K562 (cell line): Measurements from ENCODE around the gene OMP. TPM values are rescaled to one million over a fixed set of nuclear protein-coding genes. Genes with fewer than 3 reads are reported as not detected.

Source experiments
- ATAC-seq: fragments of 200-7000 bp; cut with Tn5 transposase; 3 replicates; pipeline ENCODE4 v1.9.1; 2020; ENCODE audit warnings: moderate library complexity
- BruUV-seq: library from RNA; stranded (reverse); fragments of 400-500 nt; replicated peaks from 2 replicates; lab custom pipeline; 2021; lab: Mats Ljungman, UMichigan
- CTCF ChIA-PET: fragments of 300-600 bp; formaldehyde crosslinking; extraction: SDS; loops from one replicate; lab custom pipeline; 2021; ENCODE audit warnings: low intra/inter-chr PET ratio; lab: Yijun Ruan, JAX
- POLR2A ChIA-PET: fragments of 300-600, 350-650 bp; sonication (Branson Sonifier 250); formaldehyde crosslinking; extraction: SDS; loops from one replicate; lab custom pipeline; 2021; ENCODE audit warnings: antibody characterized with exemption, inconsistent platforms; lab: Yijun Ruan, JAX
- DNase-seq, 4 experiments: peaks; one replicate each; pipeline versions ENCODE4 v3.0.0 to v3.0.0-alpha.2; 2011 to 2018; ENCODE audit warnings: low spot score in 3 of 4, mixed read lengths in 3 of 4; ENCODE audit errors: extremely low read depth in 1 of 4
- FAIRE-seq: peaks from 2 replicates; lab custom pipeline; 2011; peaks lifted over from hg19 to GRCh38; lab: Jason Lieb, UNC
- H2AFZ ChIP-seq: 2 replicates; pipeline ENCODE4 v1.6.0; 2011; ENCODE audit warnings: low read depth, low read length, control low read depth, inconsistent platforms
- H3K27ac ChIP-seq: fragments of 200-600 bp; 3 replicates; pipeline ENCODE4 v1.8.0; 2011; ENCODE audit warnings: low read depth, mild to moderate bottlenecking, control low read depth, inconsistent platforms, low read length, moderate library complexity, mixed read lengths; ENCODE audit errors: extremely low read depth
- H3K27me3 ChIP-seq, 2 experiments: fragments of 300-600 bp in 1 of 2; 2 replicates in 1 of 2; 3 replicates in 1 of 2; pipeline versions ENCODE4 v1.6.0 to v1.8.0; 2011; ENCODE audit warnings: inconsistent platforms in 2 of 2, low read length in 2 of 2, mild to moderate bottlenecking in 1 of 2, mixed read lengths in 1 of 2, moderate library complexity in 1 of 2; ENCODE audit not compliant: control insufficient read depth in 2 of 2, insufficient read depth in 2 of 2
- H3K36me3 ChIP-seq: fragments of 300-600 bp; 3 replicates; pipeline ENCODE4 v1.8.0; 2011; ENCODE audit warnings: mild to moderate bottlenecking, low read length, inconsistent platforms; ENCODE audit not compliant: control insufficient read depth, insufficient read depth
- H3K4me1 ChIP-seq, 2 experiments: fragments of 200-600 bp in 1 of 2; replicated peaks in 1 of 2; 2 replicates in 1 of 2; 3 replicates in 1 of 2; pipeline versions ENCODE4 v1.5.1 to v1.8.0; 2011; ENCODE audit warnings: inconsistent platforms in 2 of 2, low read length in 2 of 2, mild to moderate bottlenecking in 1 of 2, mixed read lengths in 1 of 2, moderate library complexity in 1 of 2; ENCODE audit not compliant: control insufficient read depth in 2 of 2, insufficient read depth in 2 of 2
- H3K4me2 ChIP-seq: 2 replicates; pipeline ENCODE4 v1.6.1; 2011; ENCODE audit warnings: low read length, control low read depth, inconsistent platforms, mixed read lengths; ENCODE audit not compliant: insufficient read depth
- H3K4me3 ChIP-seq: fragments of 200-600 bp; sonication (generic), shearing (Covaris generic); 2 replicates; pipeline ENCODE4 v1.5.1; 2016; ENCODE audit warnings: control low read depth, inconsistent platforms
- H3K79me2 ChIP-seq: fragments of 200-600 bp; 3 replicates; pipeline ENCODE4 v1.8.0; 2011; ENCODE audit warnings: low read length, inconsistent platforms; ENCODE audit not compliant: control insufficient read depth, insufficient read depth
- H3K9ac ChIP-seq, 2 experiments: 2 replicates each; pipeline versions ENCODE4 v1.6.0 to v1.6.1; 2011; ENCODE audit warnings: low read depth in 2 of 2, low read length in 2 of 2, control low read depth in 1 of 2, inconsistent platforms in 1 of 2, mild to moderate bottlenecking in 1 of 2, mixed read lengths in 1 of 2; ENCODE audit not compliant: insufficient read depth in 1 of 2
- H3K9me1 ChIP-seq: one replicate; pipeline ENCODE4 v1.6.0; 2011; ENCODE audit warnings: inconsistent platforms, mild to moderate bottlenecking, low read length, moderate library complexity; ENCODE audit not compliant: control insufficient read depth, insufficient read depth
- H3K9me3 ChIP-seq: replicated peaks from 2 replicates; pipeline ENCODE4 v1.5.1; 2011; ENCODE audit warnings: low read depth, low read length, inconsistent platforms; ENCODE audit not compliant: control insufficient read depth, insufficient read depth
- H4K20me1 ChIP-seq: replicated peaks from 2 replicates; pipeline ENCODE4 v1.6.1; 2011; ENCODE audit warnings: low read length, inconsistent platforms, mixed read lengths; ENCODE audit not compliant: control insufficient read depth, insufficient read depth
- BRD9 ChIP-seq: fragments of 450-650 bp; IDR thresholded peaks from 2 replicates; pipeline ENCODE4 v1.6.1; 2018; ENCODE audit warnings: low read depth; ENCODE audit not compliant: partially characterized antibody
- GATAD2A ChIP-seq: fragments of 450-650 bp; IDR thresholded peaks from 2 replicates; pipeline ENCODE4 v1.6.1; 2017
- MCM2 ChIP-seq: fragments of 450-650 bp; IDR thresholded peaks from 2 replicates; pipeline ENCODE4 v1.6.1; 2017; ENCODE audit warnings: low read depth, mild to moderate bottlenecking
- MCM5 ChIP-seq: fragments of 450-650 bp; IDR thresholded peaks from 2 replicates; pipeline ENCODE4 v1.6.1; 2016; ENCODE audit warnings: low read depth
- NCOA2 ChIP-seq, 2 experiments: fragments of 450-650 bp; IDR thresholded peaks; 2 replicates each; pipeline ENCODE4 v1.6.1; 2018; ENCODE audit warnings: mild to moderate bottlenecking in 2 of 2, moderate library complexity in 1 of 2; ENCODE audit not compliant: partially characterized antibody in 2 of 2
- PHF8 ChIP-seq: fragments of 200-600 bp; sonication (generic); IDR thresholded peaks from 2 replicates; pipeline ENCODE4 v1.6.1; 2012; ENCODE audit warnings: mixed run types, mild to moderate bottlenecking, inconsistent platforms, low read length, moderate library complexity, borderline replicate concordance
- PTRF ChIP-seq: fragments of 450-650 bp; IDR thresholded peaks from 2 replicates; pipeline ENCODE4 v1.6.1; 2016; ENCODE audit warnings: mild to moderate bottlenecking, missing genetic modification characterization, missing compliant biosample characterization
- RHOXF2B ChIP-seq: fragments of 250-450 bp; sonication (Bioruptor Pico); conservative IDR thresholded peaks from 2 replicates; pipeline ENCODE4 v1.5.1; 2021
- SMAD4 ChIP-seq: fragments of 250-450 bp; sonication (Bioruptor Pico); conservative IDR thresholded peaks from 2 replicates; pipeline ENCODE4 v1.8.0; 2021; ENCODE audit warnings: inconsistent platforms, mild to moderate bottlenecking, moderate library complexity
- SUPT5H ChIP-seq: fragments of 450-650 bp; IDR thresholded peaks from 2 replicates; pipeline ENCODE4 v1.6.1; 2016
- TAF1 ChIP-seq: IDR thresholded peaks from 2 replicates; pipeline ENCODE4 v1.6.1; 2011; ENCODE audit warnings: mild to moderate bottlenecking, low read length, moderate library complexity; ENCODE audit not compliant: insufficient read depth, control insufficient read depth, severe bottlenecking; ENCODE audit errors: extremely low read depth
- TCF7 ChIP-seq: sonication (generic); IDR thresholded peaks from 2 replicates; pipeline ENCODE4 v1.6.1; 2016; ENCODE audit warnings: antibody characterized with exemption, borderline replicate concordance
- ZNF3 ChIP-seq: fragments of 250-450 bp; sonication (Bioruptor Pico); IDR thresholded peaks from 2 replicates; pipeline ENCODE4 v1.5.0; 2021; ENCODE audit warnings: mild to moderate bottlenecking, moderate library complexity
- WGBS: fragments of 100-300 bp; shearing (Covaris generic); methylation state at CpG from one replicate; pipeline ENCODE4 v1.1.6; 2016; ENCODE audit warnings: low coverage, mixed read lengths; ENCODE audit not compliant: insufficient coverage; ENCODE audit errors: missing lambda C conversion rate; 5-methylcytosine and 5-hydroxymethylcytosine counted together
- in situ Hi-C: fragments of 300-500 bp; cut with MboI; formaldehyde crosslinking; loops from 4 replicates; pipeline ENCODE4 v1.15.0; 2018; ENCODE audit warnings: inconsistent platforms, mixed read lengths
- intact Hi-C: fragments of 100-400 bp; cut with micrococcal nuclease; formaldehyde crosslinking; loops from 2 replicates; pipeline ENCODE4 v1.14.2; 2022
- polyA plus RNA-seq, 8 experiments: library from polyadenylated mRNA; depleted of rRNA in 4 of 8; stranded (reverse) in 5 of 8; unstranded in 3 of 8; fragments of >200 nt; fragmentation: Nextera tagmentation in 2 of 8; fragmentation: Illumina TruSeq in 1 of 8; extraction: Ambion mirVana in 2 of 8; extraction: Trizol in 1 of 8; gene quantifications; 2 replicates each; pipeline versions ENCODE4 v1.2.1 to v1.2.3, GENCODE V29; 2011 to 2014; ENCODE audit warnings: inconsistent platforms in 1 of 8, missing spikeins in 1 of 8
- total RNA-seq, 7 experiments: library from RNA; depleted of rRNA in 6 of 7; stranded (reverse); fragments of >200 nt in 6 of 7; fragmentation: Illumina TruSeq in 2 of 7; extraction: Trizol in 2 of 7; gene quantifications; 2 replicates each; pipeline versions ENCODE4 v1.2.1 to v1.2.3, GENCODE V29; 2011 to 2021; ENCODE audit warnings: low replicate concordance in 1 of 7
- TF ChIP-seq, protein P1 (sequence below): sonication (generic); formaldehyde crosslinking; IDR thresholded peaks from 2 replicates; pipeline ENCODE4 v1.8.0; 2022; ENCODE audit warnings: mild to moderate bottlenecking, missing genetic modification reagents
- TF ChIP-seq, protein P2 (sequence below): fragments of 250-450 bp; sonication (Bioruptor Pico); IDR thresholded peaks from 2 replicates; pipeline ENCODE4 v1.6.1; 2021; ENCODE audit warnings: mild to moderate bottlenecking

OMP gene
- total and polyA plus RNA-seq, 9 of the 15 experiments (the other 6 are each of a cell fraction or from before 2014, with no cell fraction given), result not detected

DNA sequence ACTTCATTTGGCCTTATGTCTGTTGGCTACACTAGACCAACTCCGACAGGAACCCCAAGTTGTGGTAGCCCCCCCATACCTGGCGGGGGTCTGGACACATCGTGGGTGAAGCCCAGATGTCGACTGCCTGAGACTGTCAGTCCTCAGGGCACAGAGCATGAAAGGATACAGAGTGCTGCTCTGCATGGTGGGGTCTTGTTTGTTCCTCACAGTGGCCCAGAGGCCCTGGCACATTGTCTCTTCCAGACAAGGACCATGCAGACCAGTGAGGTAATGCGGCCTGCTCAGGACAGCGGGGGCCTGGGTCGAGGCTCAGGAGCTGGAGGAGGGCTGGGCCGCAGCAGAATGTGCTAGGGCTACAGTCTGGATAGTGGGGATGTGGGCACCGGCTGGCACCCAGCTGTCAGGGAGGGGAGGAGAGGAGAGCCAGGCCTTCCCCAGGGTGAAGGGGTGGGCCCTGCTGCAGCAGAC is 21.2 kb upstream of the OMP start:
- Histone ChIP-seq H3K27me3 (peaks cover 0 to 16% of the 10 kb centered on the region in 2 experiments; a peak in 2 of 5 replicates), H3K4me1 (peaks cover 0 to 9% of the 10 kb centered on the region in 2 experiments; a peak in 2 of 5 replicates), H2AFZ (no peak overlapping the region), H4K20me1 (no peaks in the 10 kb centered on the region), H3K4me2 (no peak overlapping the region), H3K27ac (no peak overlapping the region), H3K9me3 (no peaks in the 10 kb centered on the region), H3K9ac (peak overlapping the region in 1 of 2 experiments; percentile 20; a peak in 1 of 4 replicates), H3K79me2 (no peaks in the 10 kb centered on the region), H3K4me3 (no peak overlapping the region), H3K9me1 (no peaks in the 10 kb centered on the region), H3K36me3 (no peaks in the 10 kb centered on the region)
- TF ChIP-seq RHOXF2B (CRISPR knock-in tag) (no peak), MCM2 (no peak), NCOA2 (IDR thresholded peaks at IDR 0.05; ENCODE audit: partially characterized antibody in 2 of 2) (no peak), BRD9 (no peak), TCF7 (no peak), SMAD4 (CRISPR knock-in tag) (no peak), GATAD2A (no peak), PTRF (tag) (no peak), ZNF3 (no peak), PHF8 (no peak), SUPT5H (no peak), TAF1 (no peak), MCM5 (no peak)
- TF ChIP-seq, protein P1, sequence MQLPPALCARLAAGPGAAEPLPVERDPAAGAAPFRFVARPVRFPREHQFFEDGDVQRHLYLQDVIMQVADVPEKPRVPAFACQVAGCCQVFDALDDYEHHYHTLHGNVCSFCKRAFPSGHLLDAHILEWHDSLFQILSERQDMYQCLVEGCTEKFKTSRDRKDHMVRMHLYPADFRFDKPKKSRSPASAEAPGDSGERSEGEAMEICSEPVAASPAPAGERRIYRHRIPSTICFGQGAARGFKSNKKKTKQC (CRISPR knock-in tag), result no peak
- TF ChIP-seq, protein P2, sequence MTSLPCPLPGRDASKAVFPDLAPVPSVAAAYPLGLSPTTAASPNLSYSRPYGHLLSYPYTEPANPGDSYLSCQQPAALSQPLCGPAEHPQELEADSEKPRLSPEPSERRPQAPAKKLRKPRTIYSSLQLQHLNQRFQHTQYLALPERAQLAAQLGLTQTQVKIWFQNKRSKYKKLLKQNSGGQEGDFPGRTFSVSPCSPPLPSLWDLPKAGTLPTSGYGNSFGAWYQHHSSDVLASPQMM (CRISPR knock-in tag), result no peak
- POLR2A ChIA-PET, result interaction anchor here (1.5 kb wide), 1 partner anchor 520 kb away, joined by 4 read pairs; no protein-coding TSS in a partner anchor
- no peak for FAIRE-seq
- no peak for DNase-seq
- CTCF ChIA-PET, result no interaction called here
- in situ Hi-C loops, result no loop called here
- BruUV-seq, result no TSS peak
- intact Hi-C loops, result no loop called here
- WGBS, result 8% methylated on average over 9 of the region's 9 CpGs
- ATAC-seq, result no peak
